GM18526 (cell line): ENCODE measurements around the gene RNF183.

Source experiments
- POLR2A ChIP-seq: IDR thresholded peaks from 3 replicates; pipeline ENCODE4 v1.6.1; 2011; ENCODE audit not compliant: insufficient read length; ENCODE audit errors: extremely low read depth

Gene RNF183, protein sequence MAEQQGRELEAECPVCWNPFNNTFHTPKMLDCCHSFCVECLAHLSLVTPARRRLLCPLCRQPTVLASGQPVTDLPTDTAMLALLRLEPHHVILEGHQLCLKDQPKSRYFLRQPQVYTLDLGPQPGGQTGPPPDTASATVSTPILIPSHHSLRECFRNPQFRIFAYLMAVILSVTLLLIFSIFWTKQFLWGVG

DNA sequence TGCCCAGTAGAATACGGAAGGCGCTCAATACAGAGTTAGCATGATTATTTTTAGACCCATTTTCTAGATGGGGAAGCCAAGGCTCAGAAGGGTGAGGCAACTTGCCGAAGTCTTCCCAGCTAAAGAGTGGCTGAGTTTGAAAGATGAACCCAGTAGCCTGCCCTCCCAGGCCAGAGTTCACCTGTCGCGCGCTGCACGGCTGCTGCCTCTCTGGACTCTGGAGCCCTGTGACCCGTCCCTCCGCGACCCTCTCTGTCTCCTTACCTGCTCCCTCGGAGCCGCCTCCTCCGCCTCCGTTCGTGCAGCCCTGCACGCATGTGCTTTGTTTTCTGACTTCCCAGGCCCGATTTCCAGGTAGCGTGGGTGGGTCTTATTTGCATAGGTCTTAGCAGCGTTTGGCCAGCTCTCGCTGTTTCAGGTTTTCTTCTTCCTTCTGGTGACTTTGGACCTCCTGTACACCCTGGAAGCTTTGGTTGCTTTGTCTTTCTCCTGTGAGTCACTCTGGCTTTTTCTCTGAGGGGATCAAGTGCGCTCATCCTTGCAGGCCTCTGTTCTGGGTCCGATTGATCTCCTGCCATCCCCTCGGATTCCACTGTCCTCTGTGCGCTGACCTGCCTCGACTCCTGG, at the start of gene RNF183:
TSS of gene RNF183 (minus strand) at position 585 of the 627 bp plus-strand sequence. CDS start 5,192 bp downstream, outside the sequence.
- TF ChIP-seq POLR2A: no peak

DNA sequence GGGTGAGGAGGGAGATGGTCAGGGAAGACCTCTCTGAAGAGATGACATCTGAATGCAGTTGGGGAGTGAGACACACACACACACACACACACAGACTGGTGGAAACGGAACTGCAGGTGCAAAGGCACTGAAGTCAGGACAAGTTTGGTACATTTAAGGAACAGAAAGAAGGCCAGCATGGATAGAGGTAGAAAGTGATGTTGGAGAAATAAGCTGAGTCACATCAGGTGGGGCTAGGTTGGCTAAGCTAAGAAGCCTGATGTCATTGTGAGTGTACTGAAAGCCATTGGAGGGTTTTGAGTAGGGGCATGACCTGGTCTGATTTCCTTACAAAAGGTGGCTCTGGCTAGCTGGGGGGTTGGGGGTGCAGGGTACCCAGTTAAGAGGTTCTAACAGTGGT, 49.2 kb upstream of the RNF183 start:
- TF ChIP-seq POLR2A: no peak

DNA sequence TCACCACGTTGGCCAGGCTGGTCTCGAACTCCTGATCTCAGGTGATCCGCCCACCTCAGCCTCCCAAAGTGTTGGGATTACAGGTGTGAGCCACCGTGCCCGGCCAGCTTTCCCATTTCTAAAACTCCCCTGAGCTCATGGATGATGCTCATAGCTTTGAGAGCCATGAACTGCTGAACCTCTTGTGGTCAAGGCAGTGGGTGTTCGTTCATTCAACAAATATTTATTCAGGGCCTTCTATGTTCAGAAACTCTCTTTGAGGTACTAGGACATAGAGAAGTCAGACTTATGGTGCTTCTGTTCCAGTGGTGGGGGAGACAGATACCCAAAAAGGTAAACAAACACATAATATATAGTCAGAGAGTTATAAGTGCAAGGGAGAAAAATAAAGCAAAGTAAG, 48.8 kb upstream of the RNF183 start:
- TF ChIP-seq POLR2A: no peak

DNA sequence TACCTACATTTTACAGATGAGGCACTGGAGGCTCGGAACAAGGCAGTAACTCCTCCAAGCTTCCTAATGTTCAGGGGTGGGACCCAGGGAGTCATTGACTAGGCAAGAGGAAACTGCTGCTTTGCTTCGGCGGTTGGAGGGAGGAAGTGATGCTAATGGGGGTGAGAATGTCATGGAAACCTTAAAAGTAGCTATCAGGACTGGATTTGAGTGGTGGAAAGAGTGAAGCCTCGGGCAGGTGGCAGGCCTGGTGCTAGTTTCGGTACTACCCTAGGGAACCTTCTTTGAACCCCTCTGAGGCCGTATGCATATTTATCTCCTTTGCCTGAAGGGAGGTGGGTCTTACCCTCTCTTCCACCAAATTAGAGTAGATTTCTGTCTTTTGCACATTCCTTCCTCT, 47.8 kb upstream of the RNF183 start:
- TF ChIP-seq POLR2A: no peak

DNA sequence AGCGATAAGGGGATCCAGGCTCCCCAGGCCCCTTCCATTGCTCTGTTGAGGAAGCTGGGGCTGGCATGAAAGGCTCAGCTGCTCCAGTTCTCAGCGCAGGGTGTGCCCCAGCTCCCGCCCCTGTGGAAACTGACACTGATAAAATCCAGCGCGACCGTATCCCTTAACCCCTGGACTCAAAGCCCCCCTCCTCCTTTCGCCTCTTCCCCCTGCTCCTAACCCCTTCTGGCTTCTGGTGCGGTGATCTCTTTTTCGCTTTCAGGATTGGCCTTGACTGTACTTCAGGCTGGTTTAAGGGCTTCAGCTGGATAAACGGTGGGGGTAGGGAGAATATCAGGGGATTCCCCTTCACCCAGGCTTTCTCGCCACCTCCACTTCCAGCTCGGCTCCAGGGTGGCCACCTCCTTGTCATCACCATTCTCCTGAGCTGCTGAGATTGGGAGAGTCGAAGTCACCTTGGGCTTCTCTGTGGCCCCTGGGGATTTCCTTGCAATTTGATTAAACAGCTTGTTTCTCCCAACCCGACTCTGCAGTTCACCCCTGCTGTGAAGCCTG, 47.0 kb upstream of the RNF183 start:
- no peak for TF ChIP-seq POLR2A

DNA sequence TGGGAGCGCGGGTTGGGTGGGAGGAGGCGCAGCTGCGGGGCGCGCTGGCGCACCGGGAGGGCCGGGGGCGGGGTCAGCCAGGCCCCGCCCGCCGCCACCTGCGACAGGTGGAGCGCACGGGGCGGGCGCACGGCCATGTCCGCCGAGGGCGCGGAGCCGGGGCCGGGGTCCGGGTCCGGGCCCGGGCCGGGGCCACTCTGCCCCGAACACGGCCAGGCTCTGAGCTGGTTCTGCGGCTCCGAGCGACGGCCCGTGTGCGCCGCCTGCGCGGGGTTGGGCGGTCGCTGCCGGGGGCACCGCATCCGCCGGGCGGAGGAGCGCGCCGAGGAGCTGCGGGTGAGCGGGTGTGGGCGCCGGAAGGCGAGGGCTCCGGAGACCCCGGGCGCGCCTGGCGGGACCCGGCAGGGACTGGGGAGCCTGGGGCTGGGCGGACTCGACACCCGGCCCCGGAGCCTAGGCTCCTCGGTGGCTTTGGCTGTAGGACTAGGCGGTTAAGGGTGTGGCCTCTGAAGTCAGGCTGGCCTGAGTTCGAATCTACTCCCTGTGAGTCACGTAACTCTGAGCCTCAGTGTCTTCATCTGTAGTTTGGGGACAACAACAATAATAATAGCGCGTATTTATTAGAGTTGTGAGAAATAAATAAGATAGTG, 46.4 kb upstream of the RNF183 start, which contains the start of gene BSPRY:
TSS of gene BSPRY (plus strand) at position 97 of the 650 bp plus-strand sequence. CDS start at position 136, 39 bp downstream.
- no peak for TF ChIP-seq POLR2A

DNA sequence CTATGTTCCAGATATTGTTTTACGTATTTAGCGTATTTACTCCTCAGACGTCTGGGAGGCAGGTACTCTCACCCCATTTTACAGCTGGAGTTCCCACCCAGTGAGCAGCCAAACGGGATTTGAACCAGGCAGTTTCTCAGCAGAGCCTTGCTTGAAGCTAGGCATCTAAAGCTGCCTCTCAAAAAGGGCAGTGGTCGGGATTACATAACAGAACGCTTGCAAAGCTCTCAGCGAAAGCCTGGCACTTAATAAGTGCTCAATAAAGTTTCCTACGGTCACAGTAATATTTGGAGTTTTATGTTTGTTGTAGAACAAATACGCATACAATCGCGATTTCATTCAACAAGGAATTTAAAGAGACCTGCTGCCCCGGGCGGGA, 45.9 kb upstream of the RNF183 start:
- no peak for TF ChIP-seq POLR2A

DNA sequence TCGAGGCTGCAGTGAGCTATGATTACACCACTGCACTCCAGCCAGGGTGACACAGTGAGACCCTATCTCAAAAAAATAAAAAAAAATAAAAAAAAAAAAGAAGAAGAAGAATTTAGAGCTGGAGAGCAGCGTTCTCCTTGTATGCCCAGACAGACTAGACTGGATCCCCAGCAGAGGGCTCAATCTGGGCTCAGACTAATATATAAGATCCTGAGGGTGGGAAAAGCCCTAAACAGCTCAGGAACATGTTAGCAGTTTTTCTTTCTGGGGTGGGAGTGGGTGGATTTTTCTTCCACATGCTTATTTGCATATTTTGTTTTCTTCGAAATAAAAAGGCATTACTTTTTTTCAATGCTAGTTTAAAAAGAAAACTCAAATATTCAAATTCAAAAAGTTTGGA, 45.3 kb upstream of the RNF183 start:
- no peak for TF ChIP-seq POLR2A

DNA sequence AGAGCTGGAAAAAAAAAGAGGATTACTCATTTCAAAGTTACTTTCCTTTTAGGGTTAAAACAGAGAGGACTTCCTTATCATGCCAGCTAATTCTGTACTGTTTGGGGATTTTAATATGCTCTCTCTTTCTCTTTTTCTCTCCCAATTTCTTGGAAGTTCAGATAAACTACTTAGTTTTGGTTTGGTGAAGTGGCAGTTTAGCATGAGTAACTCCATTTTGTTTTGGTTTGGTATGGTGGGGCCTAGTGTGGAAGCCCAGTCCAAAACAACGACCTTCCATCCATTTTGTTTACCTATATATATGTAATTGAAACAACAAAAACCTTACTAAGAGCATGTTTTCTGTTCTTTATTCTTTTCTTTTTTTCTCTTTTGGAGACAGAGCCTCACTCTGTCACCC, 42.5 kb upstream of the RNF183 start:
- TF ChIP-seq POLR2A: no peak

DNA sequence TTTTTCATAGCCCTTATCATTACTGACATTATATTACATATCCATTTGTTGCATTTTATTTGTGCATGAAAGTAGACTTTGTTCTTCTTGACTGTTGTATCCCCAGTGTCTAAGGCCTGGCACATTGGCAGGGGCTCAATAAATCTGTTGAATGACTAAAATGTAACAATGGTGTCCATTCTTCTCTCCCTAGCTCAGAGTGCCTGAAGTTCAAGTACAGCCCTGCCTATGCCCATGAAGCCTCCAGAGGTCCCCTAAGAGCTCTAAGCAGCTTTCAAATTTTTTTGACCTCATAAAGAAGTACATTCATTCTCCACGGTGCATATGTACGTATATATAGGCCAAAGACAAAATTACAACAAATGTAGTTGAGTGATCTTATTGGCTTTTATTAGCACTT, 42.0 kb upstream of the RNF183 start:
- TF ChIP-seq POLR2A: no peak

DNA sequence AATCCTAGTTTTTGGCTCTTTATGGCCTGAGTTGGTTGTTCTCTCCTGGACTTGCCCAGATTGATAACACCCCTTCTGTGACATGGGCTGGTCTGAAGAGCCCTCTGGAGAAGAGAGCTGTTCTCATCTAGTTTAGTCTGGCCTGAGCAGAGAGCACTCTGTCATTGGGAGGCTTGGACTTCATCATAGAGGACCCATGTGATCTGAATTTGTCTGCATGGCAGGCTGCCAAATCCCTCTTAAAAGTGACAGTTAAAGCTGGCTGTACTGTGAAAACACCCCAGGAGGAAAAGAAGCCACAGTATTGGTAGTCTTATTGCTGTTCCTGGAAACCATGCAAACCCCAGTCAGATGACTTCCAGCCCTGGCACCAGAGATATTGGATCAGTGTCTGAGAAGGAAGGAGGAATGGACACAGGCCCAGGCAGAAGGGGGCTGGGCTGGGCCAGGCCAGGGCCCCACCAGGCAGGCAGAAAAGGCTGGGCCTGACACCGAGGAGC, 40.6 kb upstream of the RNF183 start:
- TF ChIP-seq POLR2A: no peak

DNA sequence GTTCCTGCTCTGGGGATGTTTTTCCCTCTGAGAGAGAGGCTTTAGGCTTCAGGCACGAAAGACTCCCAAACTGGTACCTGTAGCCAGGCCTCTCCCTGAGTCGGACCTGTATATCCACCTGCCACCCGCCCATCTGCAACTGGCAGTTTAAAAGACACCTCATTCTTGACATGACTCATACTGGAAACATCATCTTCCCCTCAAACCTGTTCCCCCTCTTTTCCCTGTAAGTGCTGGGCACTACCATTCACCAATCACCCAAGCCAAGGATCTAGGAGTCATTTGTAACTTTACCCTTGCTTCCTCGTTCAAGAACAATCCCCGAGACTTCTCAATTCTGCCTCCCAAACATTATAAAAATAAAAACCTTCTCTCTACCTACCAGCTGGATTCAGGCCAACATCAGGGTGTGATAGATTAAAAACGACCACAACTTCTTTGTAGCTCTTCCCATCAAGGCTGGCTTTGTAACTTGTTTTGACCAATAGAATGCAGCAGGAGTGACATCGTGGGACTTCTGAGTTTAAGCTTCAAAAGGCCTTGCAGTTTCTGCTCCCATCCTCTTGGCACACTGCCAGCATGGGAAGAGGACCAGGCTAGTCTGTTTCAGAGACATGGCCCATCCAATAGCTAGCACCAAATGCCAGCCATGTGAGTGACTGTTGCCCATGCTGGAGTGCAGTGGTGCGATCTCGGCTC, 38.7 kb upstream of the RNF183 start:
- TF ChIP-seq POLR2A: no peak

DNA sequence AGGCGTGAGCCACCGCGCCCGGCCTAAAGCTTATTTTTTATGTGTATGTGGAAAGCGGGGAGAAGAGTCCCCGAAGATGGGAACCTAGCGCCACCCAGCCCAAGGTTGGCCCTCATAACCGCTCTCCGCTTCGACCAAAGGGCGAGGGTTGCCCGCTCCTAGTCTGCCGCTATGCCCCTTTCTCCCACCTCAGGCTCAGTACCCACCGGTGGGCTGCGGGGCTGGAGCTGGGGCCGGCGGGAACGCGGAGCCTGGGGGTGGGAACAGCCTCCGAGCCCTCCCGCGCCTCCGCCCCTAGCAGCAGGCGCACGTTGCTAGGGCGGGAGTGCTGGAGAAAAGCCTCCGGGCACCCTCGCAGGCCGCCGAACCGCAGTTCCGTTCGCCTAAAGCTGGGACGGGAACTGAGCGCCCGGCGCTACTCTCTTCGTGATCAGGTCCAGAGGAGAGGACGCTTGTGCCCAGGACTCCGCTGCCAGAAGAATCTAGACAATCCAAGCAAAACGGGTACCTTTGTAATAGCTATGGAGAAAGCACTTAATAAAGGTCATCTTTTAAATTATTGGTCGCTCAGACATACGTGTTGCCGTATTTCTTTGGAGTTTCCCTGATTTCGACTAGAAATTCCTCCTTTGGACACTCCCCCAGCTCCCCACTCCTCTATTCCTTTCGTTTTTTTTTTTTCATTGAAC, 37.0 kb upstream of the RNF183 start, which contains the start of gene WDR31:
TSS of gene WDR31 (minus strand) at position 265 of the 689 bp plus-strand sequence. CDS start 8,253 bp downstream, outside the sequence.
- TF ChIP-seq POLR2A: peak; percentile 60

DNA sequence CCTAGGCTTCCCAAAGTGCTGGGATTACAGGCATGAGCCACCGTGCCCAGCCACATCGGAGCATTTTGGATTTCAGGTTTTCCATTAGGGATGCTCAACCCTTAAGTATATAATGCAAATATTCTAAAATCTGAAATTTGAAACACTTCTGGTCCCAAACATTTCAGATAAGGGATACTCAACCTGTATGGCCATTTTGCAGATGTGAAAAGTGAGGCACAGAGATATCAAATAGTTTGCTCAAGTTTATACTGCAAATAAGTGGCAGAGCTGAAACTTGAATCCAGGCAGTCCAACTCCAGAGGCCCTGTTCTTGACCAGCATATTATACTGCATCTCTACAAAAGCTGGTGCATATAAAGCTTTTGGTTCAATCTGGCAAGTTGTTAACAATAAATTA, 34.5 kb upstream of the RNF183 start:
- TF ChIP-seq POLR2A: no peak

DNA sequence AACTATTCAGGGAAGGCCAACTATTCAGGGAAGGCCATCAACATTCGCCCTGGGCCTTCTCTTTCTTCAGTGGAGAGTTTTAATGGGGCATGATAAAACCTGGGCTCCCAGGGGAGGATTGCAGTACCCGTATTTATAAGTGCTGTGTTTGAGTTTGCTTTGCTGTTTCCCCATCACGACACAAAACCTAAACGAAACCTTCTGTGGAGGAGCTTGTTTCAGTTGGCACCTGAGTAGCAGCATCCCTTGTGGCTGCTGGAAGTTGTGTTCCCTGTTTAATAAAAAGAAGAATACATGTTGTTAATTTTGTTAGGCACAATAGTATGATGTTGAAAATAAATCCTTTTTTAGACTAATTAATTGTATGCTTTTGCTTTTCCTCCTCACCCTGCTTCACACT, 28.6 kb upstream of the RNF183 start:
- TF ChIP-seq POLR2A: no peak
